Tibial artery (tissue), 4 donors: ENCODE results near the gene PBRM1.

ENCODE experiments used
- DNase-seq, 2 donors: peaks; one replicate each; pipeline ENCODE4 v3.0.0-alpha.2; 2019
- H3K27ac ChIP-seq, 2 donors: fragments of 200-600 bp; sonication (generic) in 1 of 2; 1 replicate in 1 of 2; 2 replicates in 1 of 2; pipeline ENCODE4 v1.5.1; 2018 to 2019; ENCODE audit warnings: mild to moderate bottlenecking in 1 of 2
- H3K27me3 ChIP-seq, 2 donors: fragments of 200-600 bp; sonication (generic) in 1 of 2; one replicate each; pipeline versions ENCODE4 v1.5.1 to v1.6.0; 2016 to 2019
- H3K36me3 ChIP-seq, 3 donors: fragments of 200-600 bp; sonication (generic) in 2 of 3; one replicate each; pipeline ENCODE4 v1.5.1; 2016 to 2019; ENCODE audit warnings: mild to moderate bottlenecking in 2 of 3
- H3K4me1 ChIP-seq, 4 donors: fragments of 200-600 bp; sonication (generic) in 2 of 4; 1 replicate in 3 of 4; 2 replicates in 1 of 4; pipeline ENCODE4 v1.5.1; 2016 to 2019
- H3K4me3 ChIP-seq, 2 donors: fragments of 200-600 bp; sonication (generic) in 1 of 2; 1 replicate in 1 of 2; 2 replicates in 1 of 2; pipeline ENCODE4 v1.5.1; 2018 to 2019; ENCODE audit warnings: mild to moderate bottlenecking in 2 of 2
- H3K9me3 ChIP-seq, 3 donors: fragments of 200-600 bp; sonication (generic) in 1 of 3; one replicate each; pipeline ENCODE4 v1.5.1; 2016 to 2019
- intact Hi-C: fragments of 100-400 bp; cut with DNase I; formaldehyde crosslinking; loops from one replicate; pipeline ENCODE4 v1.15.0; 2023; ENCODE audit warnings: low total_unique reads
- TF ChIP-seq, protein P1 (sequence below), 2 experiments: fragments of 200-600 bp in 1 of 2; fragments of 450-650 bp in 1 of 2; IDR thresholded peaks; one replicate each; pipeline ENCODE4 v1.5.1; 2017 to 2019; ENCODE audit warnings: antibody characterized with exemption in 2 of 2, mild to moderate bottlenecking in 1 of 2, moderate library complexity in 1 of 2

PBRM1 gene

DNA sequence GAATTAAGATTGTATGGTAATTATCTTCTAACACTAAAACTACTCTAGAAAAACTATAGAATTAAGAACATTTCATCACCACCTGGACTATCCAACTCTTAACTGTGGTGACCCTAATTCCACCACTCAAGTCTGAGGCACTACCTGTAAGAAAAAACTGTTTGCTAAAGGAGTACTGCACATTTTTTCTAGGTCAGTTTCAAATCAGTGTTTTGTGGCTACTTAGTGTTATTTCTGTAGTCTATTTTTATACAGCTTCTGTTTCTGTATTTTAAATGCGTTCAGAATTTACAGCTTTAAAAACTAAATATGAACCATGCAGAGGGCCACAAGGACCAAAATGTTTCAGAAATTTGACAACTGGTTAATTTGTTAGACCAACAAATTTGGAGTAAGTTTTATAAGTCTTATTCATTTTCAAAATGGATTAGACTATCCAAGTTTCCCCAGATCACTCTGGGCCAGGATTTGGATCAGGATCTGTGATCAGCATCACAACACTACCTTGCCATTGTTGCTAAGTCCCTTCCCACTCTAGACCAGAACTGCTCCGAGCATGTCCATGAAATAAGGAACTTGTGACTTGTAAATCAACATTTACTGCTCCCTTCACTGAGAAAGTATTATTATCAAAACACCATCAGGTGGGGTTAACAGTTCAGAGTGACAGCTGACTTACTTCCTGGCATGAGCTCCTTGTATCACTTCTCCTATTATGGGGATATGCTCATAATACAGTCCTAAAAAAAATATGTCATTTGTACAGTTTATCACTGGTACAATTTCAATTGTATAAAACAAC, 11.3 kb upstream of the PBRM1 start:
- intact Hi-C loops: no loop called here

GRCh38 chr3:52695798-52696671, 10.3 kb upstream of the PBRM1 start:
- DNase-seq: no peak
- Histone ChIP-seq H3K4me1 (no peaks in the 10 kb centered on the region), H3K4me3 (no peak overlapping the region), H3K9me3 (no peaks in the 10 kb centered on the region), H3K27me3 (no peaks in the 10 kb centered on the region), H3K36me3 (peaks cover 72 to 86% (median 82%) of the 10 kb centered on the region in 3 donors), H3K27ac (no peak overlapping the region)
- intact Hi-C loops: no loop called here
- TF ChIP-seq, protein P1, sequence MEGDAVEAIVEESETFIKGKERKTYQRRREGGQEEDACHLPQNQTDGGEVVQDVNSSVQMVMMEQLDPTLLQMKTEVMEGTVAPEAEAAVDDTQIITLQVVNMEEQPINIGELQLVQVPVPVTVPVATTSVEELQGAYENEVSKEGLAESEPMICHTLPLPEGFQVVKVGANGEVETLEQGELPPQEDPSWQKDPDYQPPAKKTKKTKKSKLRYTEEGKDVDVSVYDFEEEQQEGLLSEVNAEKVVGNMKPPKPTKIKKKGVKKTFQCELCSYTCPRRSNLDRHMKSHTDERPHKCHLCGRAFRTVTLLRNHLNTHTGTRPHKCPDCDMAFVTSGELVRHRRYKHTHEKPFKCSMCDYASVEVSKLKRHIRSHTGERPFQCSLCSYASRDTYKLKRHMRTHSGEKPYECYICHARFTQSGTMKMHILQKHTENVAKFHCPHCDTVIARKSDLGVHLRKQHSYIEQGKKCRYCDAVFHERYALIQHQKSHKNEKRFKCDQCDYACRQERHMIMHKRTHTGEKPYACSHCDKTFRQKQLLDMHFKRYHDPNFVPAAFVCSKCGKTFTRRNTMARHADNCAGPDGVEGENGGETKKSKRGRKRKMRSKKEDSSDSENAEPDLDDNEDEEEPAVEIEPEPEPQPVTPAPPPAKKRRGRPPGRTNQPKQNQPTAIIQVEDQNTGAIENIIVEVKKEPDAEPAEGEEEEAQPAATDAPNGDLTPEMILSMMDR (IDR thresholded peaks at IDR 0.05): no peak

More for the DNA sequence above, 11.3 kb upstream of the PBRM1 start:
- Histone ChIP-seq H3K4me1 (peaks cover 0 to 2% (median 0%) of the 10 kb centered on the region in 4 donors), H3K27me3 (no peaks in the 10 kb centered on the region), H3K9me3 (no peaks in the 10 kb centered on the region), H3K4me3 (no peak overlapping the region), H3K36me3 (peaks cover 64 to 76% (median 72%) of the 10 kb centered on the region in 3 donors), H3K27ac (no peak overlapping the region)
- TF ChIP-seq, protein P1 (IDR thresholded peaks at IDR 0.05): no peak
- no peak for DNase-seq

DNA sequence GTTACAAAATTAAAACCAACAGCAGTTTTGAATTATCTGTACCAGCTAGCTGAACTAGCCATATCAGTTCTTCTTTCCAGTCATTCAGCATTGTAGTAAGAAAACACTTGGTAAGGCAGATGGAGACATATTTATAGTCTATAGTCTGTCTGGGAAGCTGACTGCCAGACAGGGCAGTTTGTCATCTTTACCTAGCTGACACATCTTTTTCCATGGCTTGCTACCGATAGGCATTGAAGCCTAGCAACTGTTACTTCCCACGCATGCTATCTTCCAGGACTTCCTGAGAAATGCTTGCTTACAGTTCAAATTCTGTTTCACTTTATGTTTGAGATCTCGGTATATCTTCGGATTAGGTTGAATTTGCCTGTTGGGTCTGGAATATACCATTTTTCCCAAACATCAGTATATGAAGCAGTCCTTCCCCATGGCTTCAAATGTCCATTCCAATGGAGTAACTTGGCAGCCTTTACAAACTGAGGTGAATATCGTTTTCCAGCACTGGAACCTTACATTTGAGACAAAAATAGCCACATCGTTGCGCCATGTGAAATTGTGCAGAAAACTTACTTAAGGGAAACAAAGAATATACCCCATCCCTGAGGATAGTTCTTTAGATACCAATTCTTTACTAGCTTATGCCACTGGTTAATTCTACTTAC, 8.9 kb upstream of the PBRM1 start:
- H3K36me3 ChIP-seq: peaks cover 83 to 93% (median 91%) of the 10 kb centered on the region in 3 donors
- H3K27me3 ChIP-seq: no peaks in the 10 kb centered on the region
- no peaks in the 10 kb centered on the region for H3K9me3 ChIP-seq
- no peak overlapping the region for H3K4me3 ChIP-seq
- no peak overlapping the region for H3K27ac ChIP-seq
- no peaks in the 10 kb centered on the region for H3K4me1 ChIP-seq
- TF ChIP-seq, protein P1 (IDR thresholded peaks at IDR 0.05): no peak
- intact Hi-C loops: no loop called here
- no peak for DNase-seq

- intact Hi-C loops: no loop called here
- no peaks in the 10 kb centered on the region for H3K27me3 ChIP-seq
- H3K4me1 ChIP-seq: no peaks in the 10 kb centered on the region
- H3K9me3 ChIP-seq: no peaks in the 10 kb centered on the region
- H3K27ac ChIP-seq: no peak overlapping the region
- H3K4me3 ChIP-seq: no peak overlapping the region
- DNase-seq: no peak
- H3K36me3 ChIP-seq: peaks cover 89 to 99% (median 96%) of the 10 kb centered on the region in 3 donors
- TF ChIP-seq, protein P1 (IDR thresholded peaks at IDR 0.05): no peak
These were observed 7.4 kb upstream of the PBRM1 start for GRCh38 chr3:52693071-52693470.

DNA sequence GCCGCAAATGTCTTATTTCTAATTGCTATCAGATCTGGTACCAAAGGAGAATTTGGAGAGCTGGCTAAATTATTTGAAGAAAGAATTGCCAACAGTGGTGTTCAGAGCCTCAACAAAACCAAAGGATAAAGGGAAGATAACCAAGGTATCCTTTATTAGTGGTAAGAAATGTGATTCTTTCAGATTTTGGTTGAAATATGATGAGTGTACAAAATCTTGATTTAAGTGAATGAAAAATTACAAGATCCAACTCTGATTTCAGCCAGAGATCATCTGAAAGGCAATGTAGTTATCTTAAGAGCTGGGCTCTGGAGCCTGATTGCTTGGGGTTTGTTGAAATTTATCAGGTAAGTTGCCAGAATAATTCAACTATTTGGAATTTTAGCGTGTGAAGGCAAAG, 4.8 kb upstream of the PBRM1 start:
- H3K27me3 ChIP-seq: no peaks in the 10 kb centered on the region
- H3K4me3 ChIP-seq: no peak overlapping the region
- H3K4me1 ChIP-seq: peaks cover 0 to 13% (median 10%) of the 10 kb centered on the region in 4 donors
- peaks cover 79 to 85% (median 81%) of the 10 kb centered on the region in 3 donors for H3K36me3 ChIP-seq
- no peak for DNase-seq
- no peaks in the 10 kb centered on the region for H3K9me3 ChIP-seq
- intact Hi-C loops: no loop called here
- H3K27ac ChIP-seq: no peak overlapping the region
- TF ChIP-seq, protein P1 (IDR thresholded peaks at IDR 0.05): no peak
